HepG2 (cell line): ENCODE data around the gene RPS6KA3. TPM values are rescaled to one million over a fixed set of nuclear protein-coding genes. Genes with fewer than 3 reads are reported as not detected.

Experiments used
- ATAC-seq: fragments of 200-7000 bp; cut with Tn5 transposase; 3 replicates; pipeline ENCODE4 v1.9.1; 2020; ENCODE audit warnings: mild to moderate bottlenecking, moderate library complexity
- BruUV-seq: library from RNA; stranded (reverse); fragments of 400-500 nt; replicated peaks from 2 replicates; lab custom pipeline; 2021; lab: Mats Ljungman, UMichigan
- CTCF ChIA-PET: fragments of 300-600 bp; formaldehyde crosslinking; extraction: SDS; loops from one replicate; lab custom pipeline; 2021; ENCODE audit warnings: low total read pairs, inconsistent platforms, low intra/inter-chr PET ratio; lab: Yijun Ruan, JAX
- POLR2A ChIA-PET: fragments of 350-600 bp; sonication (Branson Sonifier 250); formaldehyde crosslinking; loops from one replicate; lab custom pipeline; 2020; ENCODE audit warnings: antibody characterized with exemption, inconsistent platforms; lab: Yijun Ruan, JAX
- DNase-seq: peaks from one replicate; pipeline ENCODE4 v3.0.0-alpha.2; 2015; ENCODE audit warnings: low spot score
- FAIRE-seq: peaks from 3 replicates; lab custom pipeline; 2011; peaks lifted over from hg19 to GRCh38; lab: Jason Lieb, UNC
- H2AFZ ChIP-seq: one replicate; pipeline ENCODE4 v1.6.1; 2011; ENCODE audit warnings: low read length, inconsistent platforms
- H3K27ac ChIP-seq: fragments of 300-600 bp; 3 replicates; pipeline ENCODE4 v1.8.0; 2011; ENCODE audit warnings: mixed run types, mild to moderate bottlenecking, mixed read lengths, low read length, inconsistent platforms; ENCODE audit not compliant: insufficient read depth; ENCODE audit errors: extremely low read length
- H3K27me3 ChIP-seq, 2 experiments: fragments of 200-600 bp in 1 of 2; 2 replicates in 1 of 2; 3 replicates in 1 of 2; pipeline versions ENCODE4 v1.6.0 to v1.8.0; 2011; ENCODE audit warnings: low read length in 2 of 2, mild to moderate bottlenecking in 2 of 2, moderate library complexity in 2 of 2, inconsistent platforms in 1 of 2; ENCODE audit not compliant: insufficient read depth in 2 of 2, control insufficient read depth in 1 of 2
- H3K36me3 ChIP-seq, 2 experiments: fragments of 200-600 bp in 1 of 2; replicated peaks in 1 of 2; 2 replicates in 1 of 2; 3 replicates in 1 of 2; pipeline versions ENCODE4 v1.5.1 to v1.8.0; 2011; ENCODE audit warnings: low read length in 2 of 2, inconsistent platforms in 1 of 2; ENCODE audit not compliant: insufficient read depth in 2 of 2, control insufficient read depth in 1 of 2
- H3K4me1 ChIP-seq: 2 replicates; pipeline ENCODE4 v1.5.1; 2012; ENCODE audit warnings: low read length, inconsistent platforms; ENCODE audit not compliant: insufficient read depth
- H3K4me2 ChIP-seq: 2 replicates; pipeline ENCODE4 v1.6.0; 2011; ENCODE audit warnings: low read depth, low read length, inconsistent platforms
- H3K4me3 ChIP-seq, 3 experiments: fragments of 200-600 bp in 1 of 3; sonication (generic), shearing (Covaris generic) in 1 of 3; replicated peaks in 1 of 3; 2 replicates each; pipeline ENCODE4 v1.5.1; 2011 to 2016; ENCODE audit warnings: low read length in 3 of 3, inconsistent platforms in 2 of 3, low read depth in 2 of 3, mild to moderate bottlenecking in 2 of 3, control low read depth in 1 of 3, mixed read lengths in 1 of 3; ENCODE audit not compliant: insufficient read depth in 1 of 3
- H3K79me2 ChIP-seq: one replicate; pipeline ENCODE4 v1.6.1; 2011; ENCODE audit warnings: low read length, inconsistent platforms; ENCODE audit not compliant: insufficient read depth
- H3K9ac ChIP-seq: 2 replicates; pipeline ENCODE4 v1.6.0; 2011; ENCODE audit warnings: mild to moderate bottlenecking, low read depth, low read length, inconsistent platforms; ENCODE audit not compliant: insufficient read depth
- H3K9me3 ChIP-seq: 2 replicates; pipeline ENCODE4 v1.5.1; 2012; ENCODE audit warnings: mild to moderate bottlenecking, low read length
- H4K20me1 ChIP-seq: 2 replicates; pipeline ENCODE4 v1.6.0; 2011; ENCODE audit warnings: inconsistent platforms, mild to moderate bottlenecking, low read length, moderate library complexity; ENCODE audit not compliant: insufficient read depth
- BRD4 ChIP-seq: sonication (generic); formaldehyde crosslinking; IDR thresholded peaks from 2 replicates; pipeline ENCODE4 v1.4.0; 2020; ENCODE audit warnings: missing genetic modification reagents
- BRF2 ChIP-seq: sonication (generic); formaldehyde crosslinking; IDR thresholded peaks from 2 replicates; pipeline ENCODE4 v1.8.1; 2022; ENCODE audit warnings: mild to moderate bottlenecking, missing genetic modification reagents
- DNMT3B ChIP-seq: conservative IDR thresholded peaks from 2 replicates; pipeline ENCODE4 v1.6.1; 2016; ENCODE audit warnings: missing biosample characterization, control low read depth
- FOXC1 ChIP-seq: sonication (generic); formaldehyde crosslinking; IDR thresholded peaks from 2 replicates; pipeline ENCODE4 v1.8.0; 2022; ENCODE audit warnings: mild to moderate bottlenecking, missing genetic modification reagents, borderline replicate concordance
- IRF1 ChIP-seq: sonication (generic); formaldehyde crosslinking; IDR thresholded peaks from 2 replicates; pipeline ENCODE4 v1.4.0; 2020; ENCODE audit warnings: low read depth, mild to moderate bottlenecking, missing genetic modification reagents
- JUNB ChIP-seq: sonication (generic); formaldehyde crosslinking; IDR thresholded peaks from 2 replicates; pipeline ENCODE4 v1.8.0; 2022; ENCODE audit warnings: missing genetic modification reagents, mild to moderate bottlenecking, borderline replicate concordance
- MAX ChIP-seq: IDR thresholded peaks from 2 replicates; pipeline ENCODE4 v1.6.1; 2012; ENCODE audit warnings: inconsistent platforms
- PBX2 ChIP-seq: IDR thresholded peaks from 2 replicates; pipeline ENCODE4 v1.6.1; 2016; ENCODE audit warnings: control low read depth
- RFX3 ChIP-seq: IDR thresholded peaks from 2 replicates; pipeline ENCODE4 v1.6.1; 2016; ENCODE audit warnings: missing biosample characterization, missing genetic modification reagents
- SNRNP70 ChIP-seq: fragments of 200-400 bp; formaldehyde crosslinking; IDR thresholded peaks from 2 replicates; pipeline ENCODE4 v1.6.1; 2017; ENCODE audit warnings: mild to moderate bottlenecking, low read depth, low read length, moderate library complexity
- SOX13 ChIP-seq, 3 experiments: fragments of 450-650 bp in 1 of 3; sonication (generic) in 1 of 3; formaldehyde crosslinking in 1 of 3; IDR thresholded peaks in 2 of 3; conservative IDR thresholded peaks in 1 of 3; 2 replicates each; pipeline versions ENCODE4 v1.5.0 to v1.6.1; 2016 to 2020; ENCODE audit warnings: antibody characterized with exemption in 1 of 3, mild to moderate bottlenecking in 1 of 3, missing compliant biosample characterization in 1 of 3, missing genetic modification reagents in 1 of 3, moderate library complexity in 1 of 3
- U2AF1 ChIP-seq: fragments of 200-400 bp; formaldehyde crosslinking; optimal IDR thresholded peaks from 2 replicates; pipeline ENCODE3; 2017; ENCODE audit warnings: mild to moderate bottlenecking, low read depth, low read length
- ZNF124 ChIP-seq: sonication (generic); formaldehyde crosslinking; IDR thresholded peaks from 2 replicates; pipeline ENCODE4 v1.4.0; 2020; ENCODE audit warnings: missing genetic modification reagents
- ZNF333 ChIP-seq: sonication (generic); formaldehyde crosslinking; IDR thresholded peaks from 2 replicates; pipeline ENCODE4 v1.4.0; 2020; ENCODE audit warnings: mild to moderate bottlenecking, missing genetic modification reagents, borderline replicate concordance
- ZNF337 ChIP-seq: sonication (generic); formaldehyde crosslinking; IDR thresholded peaks from 2 replicates; pipeline ENCODE4 v1.5.1; 2020; ENCODE audit warnings: missing genetic modification reagents, low read depth, mild to moderate bottlenecking, borderline replicate concordance
- ZNF382 ChIP-seq: sonication (generic); formaldehyde crosslinking; IDR thresholded peaks from 2 replicates; pipeline ENCODE4 v1.5.0; 2020; ENCODE audit warnings: missing genetic modification reagents, mild to moderate bottlenecking, borderline replicate concordance
- ZSCAN21 ChIP-seq: sonication (generic); formaldehyde crosslinking; IDR thresholded peaks from 2 replicates; pipeline ENCODE4 v1.8.0; 2022; ENCODE audit warnings: mild to moderate bottlenecking, missing genetic modification reagents, moderate library complexity, borderline replicate concordance
- WGBS: methylation state at CpG from one replicate; pipeline ENCODE4 v1.1.6; 2017; ENCODE audit warnings: low lambda C conversion rate; 5-methylcytosine and 5-hydroxymethylcytosine counted together
- in situ Hi-C: cut with HindIII; loops from 2 replicates; pipeline ENCODE4 v1.10.0; 2017; ENCODE audit warnings: low pct_unique_long_range_greater_than_20kb; ENCODE audit not compliant: extremely low pct_ligation_motif_present
- intact Hi-C: fragments of 100-400 bp; cut with micrococcal nuclease; formaldehyde crosslinking; loops from one replicate; pipeline ENCODE4 v1.10.0; 2022; ENCODE audit not compliant: unreplicated experiment
- polyA plus RNA-seq, 8 experiments: library from polyadenylated mRNA; depleted of rRNA in 3 of 8; stranded (reverse) in 7 of 8; unstranded in 1 of 8; fragments of >200 nt; fragmentation: Illumina TruSeq in 4 of 8; extraction: Trizol in 4 of 8; gene quantifications; 2 replicates each; pipeline versions ENCODE4 v1.2.1 to v1.2.3, GENCODE V29; 2011 to 2016; ENCODE audit warnings: low read depth in 4 of 8, missing spikeins in 1 of 8, mixed read lengths in 1 of 8; ENCODE audit not compliant: insufficient read depth in 1 of 8
- total RNA-seq, 5 experiments: library from RNA; depleted of rRNA; stranded (reverse); fragments of >200 nt; fragmentation: Illumina TruSeq; extraction: Trizol; gene quantifications; 2 replicates each; pipeline ENCODE4 v1.2.3, GENCODE V29; 2016; ENCODE audit warnings: low read depth in 1 of 5

RPS6KA3 gene
- total and polyA plus RNA-seq, 2 of the 13 experiments (the other 11 are each of a cell fraction or from before 2014, with no cell fraction given), result 314 to 357 TPM

- Histone ChIP-seq H2AFZ (no peak overlapping the region), H3K9me3 (no peaks in the 10 kb centered on the region), H3K27ac (no peak overlapping the region), H4K20me1 (peaks cover 96% of the 10 kb centered on the region), H3K36me3 (peaks cover 0 to 12% of the 10 kb centered on the region in 2 experiments; a peak in 1 of 5 replicates), H3K79me2 (peaks cover 96% of the 10 kb centered on the region), H3K4me1 (peaks cover 51% of the 10 kb centered on the region), H3K4me2 (0 out of 2 replicates have a peak overlapping the region, but pooled peaks have one; percentile 3), H3K4me3 (no peak overlapping the region), H3K9ac (no peak overlapping the region), H3K27me3 (no peaks in the 10 kb centered on the region)
- DNase-seq (no peak), FAIRE-seq (no peak), ATAC-seq (no peak)
- no TSS peak for BruUV-seq
- TF ChIP-seq FOXC1 (no peak), SOX13 (IDR thresholded peaks at IDR 0.05) (no peak), SOX13 (CRISPR knock-in tag; conservative IDR thresholded peaks at IDR 0.05 in 1 of 2, IDR thresholded peaks at IDR 0.05 in 1 of 2) (no peak), SNRNP70 (no peak), U2AF1 (no peak), BRD4 (CRISPR knock-in tag) (no peak), JUNB (CRISPR knock-in tag) (no peak), ZNF333 (CRISPR knock-in tag) (no peak)
- intact Hi-C loops, result no loop called here
- in situ Hi-C loops, result no loop called here
- ChIA-PET CTCF (no interaction called here), POLR2A (no interaction called here)
- WGBS, result 43% methylated on average over 1 of the region's 1 CpG
Measured at GRCh38 chrX:20237864-20238263, 28.8 kb downstream of the RPS6KA3 start.

GRCh38 chrX:20235755-20236154, 31.0 kb downstream of the RPS6KA3 start:
- Histone ChIP-seq H3K79me2 (peaks cover 94% of the 10 kb centered on the region), H3K27me3 (no peaks in the 10 kb centered on the region), H3K4me1 (peaks cover 54% of the 10 kb centered on the region), H3K36me3 (peaks cover 0 to 22% of the 10 kb centered on the region in 2 experiments; a peak in 2 of 5 replicates), H3K27ac (no peak overlapping the region), H4K20me1 (peaks cover 80% of the 10 kb centered on the region), H3K4me3 (no peak overlapping the region), H3K9me3 (no peaks in the 10 kb centered on the region), H3K9ac (no peak overlapping the region), H3K4me2 (no peak overlapping the region), H2AFZ (no peak overlapping the region)
- no TSS peak for BruUV-seq
- CTCF ChIA-PET, result no interaction called here
- in situ Hi-C loops (no loop called here), intact Hi-C loops (no loop called here)
- ATAC-seq, result no peak
- no peak for DNase-seq
- POLR2A ChIA-PET, result no interaction called here
- TF ChIP-seq ZNF337, result no peak
- no peak for TF ChIP-seq PBX2 (CRISPR knock-in tag)
- no peak for TF ChIP-seq ZNF382 (CRISPR knock-in tag)
- no peak for TF ChIP-seq MAX
- no peak for TF ChIP-seq DNMT3B (CRISPR knock-in tag)
- no peak for TF ChIP-seq IRF1 (CRISPR knock-in tag)
- no peak for TF ChIP-seq ZNF124 (CRISPR knock-in tag)
- no peak for TF ChIP-seq BRF2 (CRISPR knock-in tag)
- TF ChIP-seq ZSCAN21 (CRISPR knock-in tag), result no peak
- TF ChIP-seq RFX3, result no peak
- FAIRE-seq, result no peak
